ENCODE data around the gene NTRK2.

The NTRK2 gene

GRCh38 chr9:84686068-84686467 lies 16.5 kb downstream of the NTRK2 start:
- H3K27ac ChIP-seq = no peak overlapping the region
- no peak for TF ChIP-seq CTCF (conservative IDR thresholded peaks at IDR 0.05)

- H3K27ac ChIP-seq = no peak overlapping the region
- TF ChIP-seq CTCF (conservative IDR thresholded peaks at IDR 0.05) = no peak
Measured at GRCh38 chr9:84688956-84689355, 19.4 kb downstream of the NTRK2 start.

- H3K27ac ChIP-seq = no peak overlapping the region
- TF ChIP-seq CTCF (conservative IDR thresholded peaks at IDR 0.05) = no peak
Measured at GRCh38 chr9:84691634-84692033, 22.1 kb downstream of the NTRK2 start.

GRCh38 chr9:84694248-84694647 lies 24.7 kb downstream of the NTRK2 start:
- TF ChIP-seq CTCF (conservative IDR thresholded peaks at IDR 0.05) = no peak
- H3K27ac ChIP-seq = no peak overlapping the region

GRCh38 chr9:84697042-84697441 lies 27.5 kb downstream of the NTRK2 start:
- H3K27ac ChIP-seq = no peak overlapping the region
- TF ChIP-seq CTCF (conservative IDR thresholded peaks at IDR 0.05) = no peak

- no peak overlapping the region for H3K27ac ChIP-seq
- TF ChIP-seq CTCF (conservative IDR thresholded peaks at IDR 0.05) = peak; percentile 83
Measured at GRCh38 chr9:84697509-84698114, 28.1 kb downstream of the NTRK2 start.

GRCh38 chr9:84698323-84698722 lies 28.8 kb downstream of the NTRK2 start:
- no peak overlapping the region for H3K27ac ChIP-seq

More at GRCh38 chr9:84698323-84698722, 28.8 kb downstream of the NTRK2 start:
- TF ChIP-seq CTCF (conservative IDR thresholded peaks at IDR 0.05) = no peak
